HK-2 (cell line): Measurements from ENCODE around the gene SPATA46.
"Not testable (repeated sequence)": the region's sequence is repeated elsewhere in the genome, so short reads cannot be mapped to it uniquely, and the experiment has no call there.

Source experiments
- DNase-seq: peaks from one replicate; pipeline ENCODE4 v3.0.0-alpha.2; 2018; ENCODE audit not compliant: unreplicated experiment

The SPATA46 gene, protein sequence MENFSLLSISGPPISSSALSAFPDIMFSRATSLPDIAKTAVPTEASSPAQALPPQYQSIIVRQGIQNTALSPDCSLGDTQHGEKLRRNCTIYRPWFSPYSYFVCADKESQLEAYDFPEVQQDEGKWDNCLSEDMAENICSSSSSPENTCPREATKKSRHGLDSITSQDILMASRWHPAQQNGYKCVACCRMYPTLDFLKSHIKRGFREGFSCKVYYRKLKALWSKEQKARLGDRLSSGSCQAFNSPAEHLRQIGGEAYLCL

DNA sequence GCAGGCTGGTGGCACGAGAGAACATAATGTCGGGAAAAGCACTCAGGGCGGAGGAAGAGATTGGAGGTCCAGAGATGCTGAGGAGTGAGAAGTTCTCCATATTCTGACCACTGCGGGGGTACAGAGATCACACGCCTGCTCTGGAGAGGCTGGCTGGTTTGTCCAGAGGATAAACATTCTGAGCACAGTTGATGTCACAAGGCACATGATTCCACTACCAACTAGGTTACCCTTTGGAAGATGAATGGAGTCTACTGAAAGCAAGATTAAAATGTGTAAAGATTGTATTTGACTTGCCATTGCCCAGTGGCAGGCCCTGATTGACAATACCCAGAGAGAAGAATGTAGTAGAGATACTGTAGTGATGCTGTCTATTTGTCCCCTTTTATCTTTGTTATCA lies at the start of gene SPATA46:
SPATA46 (minus strand) TSS at position 164 of the 400 bp plus-strand sequence; CDS start at position 100, 64 bp downstream.
- DNase-seq: no peak

GRCh38 chr1:162422662-162423375 lies 46.2 kb upstream of the SPATA46 start:
- no peak for DNase-seq

DNA sequence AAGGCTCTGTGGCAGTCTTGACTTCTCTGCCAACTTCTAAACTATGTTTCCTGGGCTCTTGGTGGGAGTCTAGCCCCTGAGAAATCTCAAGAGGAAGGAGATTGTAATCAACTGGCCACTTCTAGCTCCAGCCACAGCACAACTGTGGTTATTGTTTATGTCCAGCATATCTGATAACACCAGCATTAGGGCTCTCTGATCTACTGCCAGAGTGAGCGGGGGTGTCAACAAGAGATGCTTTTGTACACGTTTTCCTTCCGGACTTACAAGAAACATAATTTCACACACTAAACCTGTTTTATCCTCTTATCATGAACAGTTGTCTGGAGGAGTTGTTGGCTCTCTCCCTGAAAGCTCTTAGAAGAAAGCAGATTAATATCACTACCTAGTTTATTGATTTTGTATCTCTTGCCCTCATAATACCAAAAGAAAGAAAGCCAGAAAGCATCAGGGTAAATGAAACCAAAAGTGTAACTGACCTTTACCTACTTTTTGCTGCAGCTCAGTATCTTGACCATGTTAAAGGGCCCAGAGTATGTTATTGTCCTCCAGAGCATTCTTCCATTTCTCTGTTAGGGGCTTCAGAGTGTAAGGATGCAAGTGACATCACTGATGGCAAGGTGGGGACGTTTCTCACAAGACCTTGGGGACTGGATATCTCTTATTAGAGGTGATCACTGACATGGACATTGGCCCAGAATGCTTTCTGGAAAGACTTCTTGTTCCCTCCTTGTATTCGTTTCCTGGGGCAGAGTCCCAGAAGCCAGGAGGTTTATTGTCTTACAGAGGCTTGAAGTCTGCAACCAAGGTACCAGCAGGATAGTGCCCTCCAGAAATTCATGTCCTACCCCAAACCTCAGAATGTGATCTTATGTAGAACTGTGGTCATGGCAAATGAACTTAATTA lies 44.9 kb upstream of the SPATA46 start:
- no peak for DNase-seq

GRCh38 chr1:162420120-162420519 lies 43.5 kb upstream of the SPATA46 start:
- DNase-seq: no peak

- peak; percentile 10 for DNase-seq
Observed at GRCh38 chr1:162419450-162419931, 42.8 kb upstream of the SPATA46 start.

- DNase-seq: not testable (repeated sequence)
Observed at GRCh38 chr1:162418584-162418983, 41.9 kb upstream of the SPATA46 start.

DNA sequence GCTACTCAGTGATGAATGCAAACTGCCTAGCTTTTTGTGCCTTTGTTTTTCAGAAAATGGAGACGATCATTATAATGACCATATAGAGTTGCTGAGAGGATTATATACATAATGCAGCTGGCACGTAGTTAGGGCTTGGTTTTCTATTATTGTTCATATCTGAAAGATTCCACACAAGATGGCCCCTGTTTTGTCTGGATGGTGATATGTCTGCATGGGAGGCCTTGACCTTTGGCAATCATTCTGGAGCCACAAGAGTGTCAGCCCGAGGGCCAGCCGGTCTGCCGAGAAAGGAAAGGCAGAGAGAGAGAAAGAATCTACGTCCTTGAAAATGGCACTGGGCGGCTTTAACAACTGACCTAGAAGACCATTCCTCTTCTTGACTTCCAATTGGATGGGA lies 41.0 kb upstream of the SPATA46 start:
- DNase-seq: no peak

- no peak for DNase-seq
Observed at GRCh38 chr1:162416909-162417308, 40.3 kb upstream of the SPATA46 start.

- DNase-seq: no peak
Observed at GRCh38 chr1:162416215-162416614, 39.6 kb upstream of the SPATA46 start.

- DNase-seq: no peak
Observed at GRCh38 chr1:162412002-162412401, 35.3 kb upstream of the SPATA46 start, which contains the start of gene SH2D1B. Gene SH2D1B (minus strand): TSS chr1:162412136. CDS start chr1:162412016, 120 bp downstream.

DNA sequence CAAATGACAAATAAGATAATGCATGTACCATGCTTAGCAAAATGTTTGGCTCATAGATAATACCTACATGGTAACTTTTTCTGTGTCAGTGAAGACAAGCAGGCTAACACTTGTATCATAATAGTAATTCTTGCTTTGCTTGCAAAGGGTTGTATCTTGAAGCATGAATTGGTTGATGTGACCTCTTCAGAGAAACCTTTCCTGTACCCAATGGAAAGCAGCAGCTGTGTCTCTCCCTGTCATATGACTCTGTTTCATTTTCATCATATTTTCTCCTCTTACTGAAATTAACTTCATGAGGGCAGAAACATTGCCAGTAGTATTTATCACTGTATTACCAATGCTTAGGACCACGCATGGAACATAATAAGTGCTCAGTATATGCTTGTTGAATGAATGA lies 30.9 kb upstream of the SPATA46 start:
- no peak for DNase-seq

DNA sequence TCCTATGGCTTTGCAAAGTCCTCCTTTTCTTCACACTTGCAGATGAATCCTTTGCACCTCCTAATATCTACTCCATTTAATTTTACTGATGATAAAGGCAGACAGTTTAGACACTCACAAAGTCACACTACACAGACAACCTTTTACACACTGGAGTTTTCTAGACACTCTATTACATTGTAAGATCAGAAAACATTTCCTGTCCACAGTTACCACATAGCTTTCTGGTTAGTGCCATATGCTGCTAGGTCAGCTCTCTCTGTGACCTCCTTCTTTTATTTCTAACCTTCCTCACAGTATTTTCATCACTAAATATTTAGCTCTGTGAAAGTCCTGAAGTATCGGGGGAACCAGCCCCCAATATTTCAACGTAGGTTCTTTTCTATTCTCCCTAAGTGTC lies 30.2 kb upstream of the SPATA46 start:
- DNase-seq: no peak

- DNase-seq: no peak
Observed at GRCh38 chr1:162405800-162406199, 29.1 kb upstream of the SPATA46 start.

DNA sequence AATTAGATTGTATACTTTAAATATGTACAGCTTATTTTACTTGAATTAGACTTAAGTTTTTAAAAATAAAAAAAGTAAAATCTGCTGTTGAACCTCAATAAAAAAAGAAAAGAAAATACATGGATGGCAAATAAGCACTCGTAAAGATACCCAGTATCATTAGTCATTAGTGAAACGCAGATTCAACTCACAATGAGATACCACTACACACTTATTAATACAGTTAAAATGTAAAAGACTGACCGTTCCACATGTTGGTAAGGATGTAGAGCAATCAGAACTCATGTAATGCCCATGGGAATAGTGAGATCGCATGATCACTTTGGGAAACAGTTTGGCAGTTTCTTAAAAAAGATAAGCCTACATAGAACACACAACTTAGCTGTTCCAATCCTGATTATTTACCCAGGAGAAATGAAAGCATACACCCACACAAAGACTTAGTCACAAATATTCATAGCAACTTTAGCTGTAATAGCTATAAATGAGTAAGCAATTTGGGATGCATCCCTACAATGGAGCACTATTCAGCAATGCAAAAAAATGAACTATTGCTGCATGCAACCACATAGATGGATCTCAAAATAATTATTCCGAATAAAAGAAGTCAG lies 28.0 kb upstream of the SPATA46 start:
- DNase-seq: no peak

DNA sequence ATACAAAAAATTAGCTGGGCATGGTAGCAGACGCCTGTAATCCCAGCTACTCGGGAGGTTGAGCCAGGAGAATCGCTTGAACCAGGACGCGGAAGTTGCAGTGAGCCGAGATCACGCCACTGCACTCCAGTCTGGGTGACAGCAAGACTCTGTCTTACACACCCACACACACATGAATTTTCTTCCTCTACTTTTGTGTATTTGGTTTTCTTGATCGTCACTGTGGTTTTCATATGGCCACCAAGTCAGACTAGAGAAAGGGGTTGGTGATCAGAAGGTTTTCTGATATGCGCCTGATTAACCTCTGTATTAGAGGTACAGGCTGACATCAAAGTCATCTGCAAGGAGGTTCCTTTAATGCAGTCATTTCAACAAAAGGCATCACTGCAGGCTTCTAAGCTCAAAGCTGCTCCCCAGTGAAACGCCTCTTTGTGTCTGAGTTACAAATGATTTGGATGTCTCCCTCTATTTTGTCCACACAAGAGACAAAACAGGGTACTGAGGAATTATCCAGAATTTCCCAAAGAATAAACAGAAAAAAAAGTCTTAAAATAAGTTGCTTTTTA lies 24.2 kb upstream of the SPATA46 start:
- DNase-seq: no peak

DNA sequence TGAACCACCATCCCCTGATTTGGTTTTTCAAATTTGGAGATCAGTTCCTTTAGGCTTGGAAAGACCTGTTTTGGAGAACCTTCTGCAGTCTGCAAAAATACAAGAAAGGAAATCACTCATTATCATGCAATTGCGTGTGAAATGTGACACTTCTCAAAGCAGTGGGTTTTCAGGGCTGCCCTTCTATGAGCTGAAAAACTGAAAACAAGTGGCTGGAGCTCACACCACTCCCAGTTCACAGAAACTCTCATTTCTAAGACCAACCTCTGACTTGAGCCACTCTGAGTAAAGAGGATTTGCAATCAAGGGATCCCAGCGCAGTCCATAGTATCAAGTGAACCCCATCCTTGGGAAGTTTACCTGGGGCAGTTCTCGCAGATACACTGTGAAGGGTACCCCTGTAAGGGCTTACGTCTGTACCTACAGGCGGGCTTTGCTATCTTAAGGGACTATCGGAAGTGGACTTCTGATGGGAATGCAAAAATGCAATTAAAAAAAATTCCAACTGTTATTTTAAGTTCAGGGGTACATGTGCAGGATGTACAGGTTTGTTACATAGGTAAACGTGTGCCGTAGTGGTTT lies 22.4 kb upstream of the SPATA46 start:
- no peak for DNase-seq

DNA sequence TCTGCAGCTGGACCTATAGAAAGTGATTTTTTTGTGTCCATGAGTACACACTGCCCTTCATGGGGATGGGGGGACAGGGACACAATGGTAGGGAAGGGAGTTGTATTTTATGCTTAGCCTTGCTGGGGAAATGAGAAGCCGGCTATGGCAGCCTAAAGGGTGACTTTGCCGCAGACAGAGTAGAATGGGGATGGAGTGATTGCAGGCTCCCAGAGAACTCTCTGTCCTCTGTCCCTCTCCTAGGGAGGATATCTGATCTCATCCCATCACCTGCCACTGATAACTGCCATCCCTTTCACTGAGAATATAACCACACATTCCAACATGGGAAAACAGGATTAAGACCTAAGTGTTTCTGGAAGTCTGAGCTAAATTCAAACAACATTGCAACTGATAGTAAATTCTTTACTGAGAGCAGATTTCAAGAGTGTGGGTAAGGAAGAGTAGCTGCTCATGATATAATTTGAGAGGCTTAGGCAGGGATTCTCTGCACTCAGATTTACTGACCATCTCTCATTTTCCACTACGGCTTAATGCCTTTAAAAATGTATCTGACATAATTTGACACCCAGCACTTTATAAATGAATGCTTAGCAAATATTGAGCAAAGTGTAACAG lies 21.4 kb upstream of the SPATA46 start:
- no peak for DNase-seq

DNA sequence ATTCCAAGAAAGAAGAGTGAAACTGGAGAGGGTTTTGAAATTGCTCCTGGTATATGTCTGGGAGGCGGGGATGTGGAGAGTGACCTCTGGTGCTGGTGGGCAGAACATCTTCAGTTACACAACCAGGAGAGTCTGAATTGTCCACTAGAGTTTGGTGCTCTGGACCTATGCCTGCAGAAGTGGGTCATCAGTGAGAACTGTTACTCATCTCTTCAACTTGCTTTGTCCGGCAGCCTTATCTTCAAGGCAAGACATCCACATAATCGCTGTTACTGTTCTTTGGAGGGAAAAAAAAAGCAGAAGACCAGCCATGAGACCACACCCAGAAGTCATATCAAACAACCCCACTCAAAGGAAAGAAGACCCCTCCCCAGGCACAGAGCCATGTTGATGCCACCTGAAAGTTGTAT lies 20.4 kb upstream of the SPATA46 start:
- DNase-seq: no peak

DNA sequence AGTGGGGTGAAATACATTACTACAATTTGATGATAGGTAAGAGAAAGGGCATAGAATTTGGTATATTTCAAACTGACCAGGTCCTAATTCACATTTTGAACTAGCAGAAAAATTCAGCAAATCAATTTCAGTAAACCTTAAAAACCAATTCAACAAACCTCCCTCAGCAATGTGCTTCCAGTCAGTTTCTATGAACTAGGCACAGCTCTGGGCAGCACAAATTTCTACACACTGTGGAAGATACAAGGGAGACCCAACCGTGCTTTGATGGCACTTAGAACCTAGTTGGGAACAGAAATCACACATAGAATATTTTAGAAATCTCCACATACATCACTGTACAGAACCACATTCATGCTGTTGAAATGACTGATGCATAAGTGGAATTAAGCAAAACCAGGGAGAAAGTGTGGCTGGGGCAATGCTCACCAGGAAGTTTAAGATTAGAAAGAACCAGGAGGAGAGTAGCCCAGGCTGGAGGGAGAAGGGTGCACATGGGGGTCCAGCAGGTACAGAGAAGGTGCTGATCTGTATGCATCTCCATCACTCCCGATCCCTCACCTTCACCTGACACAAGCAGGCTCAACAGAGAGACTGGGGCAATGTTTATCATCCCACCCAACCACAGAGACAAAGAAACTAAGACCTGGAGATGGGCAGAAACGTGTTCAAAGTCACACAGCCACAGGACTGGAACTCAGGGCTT lies 19.7 kb upstream of the SPATA46 start:
- DNase-seq: no peak
